Mucosa of stomach (tissue), 1 donor: ENCODE measurements around the gene SERPINA1.

Experiments used
- H3K27me3 ChIP-seq: one replicate; pipeline ENCODE4 v1.7.0; 2013; ENCODE audit warnings: mild to moderate bottlenecking, low read length; ENCODE audit not compliant: control insufficient read depth, insufficient read depth
- H3K36me3 ChIP-seq: one replicate; pipeline ENCODE4 v1.7.0; 2013; ENCODE audit warnings: low read length; ENCODE audit not compliant: control insufficient read depth, insufficient read depth
- H3K4me1 ChIP-seq: one replicate; pipeline ENCODE4 v1.7.0; 2013; ENCODE audit warnings: mild to moderate bottlenecking, low read length; ENCODE audit not compliant: control insufficient read depth, insufficient read depth
- H3K4me3 ChIP-seq: one replicate; pipeline ENCODE4 v1.7.0; 2013; ENCODE audit warnings: low read length
- H3K9ac ChIP-seq: one replicate; pipeline ENCODE4 v1.7.0; 2013; ENCODE audit warnings: mild to moderate bottlenecking, low read length, moderate library complexity
- H3K9me3 ChIP-seq: one replicate; pipeline ENCODE4 v1.7.0; 2013; ENCODE audit warnings: mild to moderate bottlenecking, low read length, moderate library complexity; ENCODE audit not compliant: control insufficient read depth
- donor health status: Pancreatic carcinoma.

Gene SERPINA1

GRCh38 chr14:94379291-94380224, 8.8 kb downstream of the SERPINA1 start:
- no peak overlapping the region for H3K9ac ChIP-seq
- no peaks in the 10 kb centered on the region for H3K9me3 ChIP-seq
- H3K4me3 ChIP-seq = no peak overlapping the region
- no peaks in the 10 kb centered on the region for H3K36me3 ChIP-seq
- no peaks in the 10 kb centered on the region for H3K4me1 ChIP-seq
- H3K27me3 ChIP-seq = no peaks in the 10 kb centered on the region

- Histone ChIP-seq H3K27me3 (no peaks in the 10 kb centered on the region), H3K9me3 (no peaks in the 10 kb centered on the region), H3K36me3 (no peaks in the 10 kb centered on the region), H3K9ac (no peak overlapping the region), H3K4me3 (no peak overlapping the region), H3K4me1 (no peaks in the 10 kb centered on the region)
Measured at GRCh38 chr14:94378527-94379290, 9.7 kb downstream of the SERPINA1 start.

GRCh38 chr14:94377866-94378470, 10.4 kb downstream of the SERPINA1 start:
- Histone ChIP-seq H3K4me1 (no peaks in the 10 kb centered on the region), H3K9me3 (no peaks in the 10 kb centered on the region), H3K4me3 (no peak overlapping the region), H3K36me3 (no peaks in the 10 kb centered on the region), H3K27me3 (no peaks in the 10 kb centered on the region), H3K9ac (no peak overlapping the region)

- Histone ChIP-seq H3K4me1 (no peaks in the 10 kb centered on the region), H3K9me3 (no peaks in the 10 kb centered on the region), H3K36me3 (no peaks in the 10 kb centered on the region), H3K9ac (no peak overlapping the region), H3K4me3 (no peak overlapping the region), H3K27me3 (no peaks in the 10 kb centered on the region)
Measured at GRCh38 chr14:94376976-94377865, 11.2 kb downstream of the SERPINA1 start.

- Histone ChIP-seq H3K9me3 (no peaks in the 10 kb centered on the region), H3K4me1 (no peaks in the 10 kb centered on the region), H3K9ac (no peak overlapping the region), H3K27me3 (no peaks in the 10 kb centered on the region), H3K36me3 (no peaks in the 10 kb centered on the region), H3K4me3 (no peak overlapping the region)
Measured at GRCh38 chr14:94376108-94376975, 12.1 kb downstream of the SERPINA1 start.

GRCh38 chr14:94375552-94376107, 12.8 kb downstream of the SERPINA1 start:
- no peak overlapping the region for H3K4me3 ChIP-seq
- no peaks in the 10 kb centered on the region for H3K9me3 ChIP-seq
- no peaks in the 10 kb centered on the region for H3K36me3 ChIP-seq
- no peaks in the 10 kb centered on the region for H3K4me1 ChIP-seq
- no peaks in the 10 kb centered on the region for H3K27me3 ChIP-seq
- H3K9ac ChIP-seq = no peak overlapping the region

- H3K9ac ChIP-seq = peak overlapping the region; percentile 7
- H3K27me3 ChIP-seq = no peaks in the 10 kb centered on the region
- no peaks in the 10 kb centered on the region for H3K36me3 ChIP-seq
Measured at GRCh38 chr14:94374749-94375260, 13.6 kb downstream of the SERPINA1 start.

GRCh38 chr14:94374116-94374515, 14.3 kb downstream of the SERPINA1 start:
- Histone ChIP-seq H3K4me1 (no peaks in the 10 kb centered on the region), H3K36me3 (no peaks in the 10 kb centered on the region), H3K27me3 (no peaks in the 10 kb centered on the region), H3K9ac (no peak overlapping the region), H3K4me3 (no peak overlapping the region), H3K9me3 (no peaks in the 10 kb centered on the region)

More at GRCh38 chr14:94374749-94375260, 13.6 kb downstream of the SERPINA1 start:
- Histone ChIP-seq H3K4me1 (no peaks in the 10 kb centered on the region), H3K9me3 (no peaks in the 10 kb centered on the region), H3K4me3 (no peak overlapping the region)

- Histone ChIP-seq H3K9me3 (no peaks in the 10 kb centered on the region), H3K9ac (no peak overlapping the region), H3K4me3 (no peak overlapping the region), H3K4me1 (no peaks in the 10 kb centered on the region), H3K36me3 (no peaks in the 10 kb centered on the region), H3K27me3 (no peaks in the 10 kb centered on the region)
Measured at GRCh38 chr14:94373708-94374107, 14.7 kb downstream of the SERPINA1 start.

- H3K9me3 ChIP-seq = no peaks in the 10 kb centered on the region
- peaks cover 2% of the 10 kb centered on the region for H3K4me1 ChIP-seq
- no peaks in the 10 kb centered on the region for H3K27me3 ChIP-seq
- H3K4me3 ChIP-seq = no peak overlapping the region
- no peak overlapping the region for H3K9ac ChIP-seq
- no peaks in the 10 kb centered on the region for H3K36me3 ChIP-seq
Measured at GRCh38 chr14:94372021-94372605, 16.3 kb downstream of the SERPINA1 start.
